Ovary (tissue), 3 donors: ENCODE measurements around the gene SPARC.

Experiments used
- EP300 ChIP-seq: sonication (generic); formaldehyde crosslinking; IDR thresholded peaks from one replicate; pipeline ENCODE4 v1.6.1; 2017; ENCODE audit warnings: antibody characterized with exemption
- POLR2A ChIP-seq: fragments of 450-650 bp; IDR thresholded peaks from one replicate; pipeline ENCODE4 v1.6.1; 2017; ENCODE audit warnings: antibody characterized with exemption, mild to moderate bottlenecking, moderate library complexity
- TF ChIP-seq, protein P1 (sequence below), 3 donors: fragments of 450-650 bp in 2 of 3; fragments of 200-600 bp in 1 of 3; IDR thresholded peaks; one replicate each; pipeline versions ENCODE4 v1.5.1 to v1.8.0; 2016 to 2022; ENCODE audit warnings: antibody characterized with exemption in 3 of 3, mild to moderate bottlenecking in 1 of 3
- donor health status: DM: no; HTN: no; CAD: no.

GRCh38 chr5:151638619-151639018, 48.1 kb downstream of the SPARC start:
- TF ChIP-seq EP300 (no peak), POLR2A (no peak)
- TF ChIP-seq, protein P1, sequence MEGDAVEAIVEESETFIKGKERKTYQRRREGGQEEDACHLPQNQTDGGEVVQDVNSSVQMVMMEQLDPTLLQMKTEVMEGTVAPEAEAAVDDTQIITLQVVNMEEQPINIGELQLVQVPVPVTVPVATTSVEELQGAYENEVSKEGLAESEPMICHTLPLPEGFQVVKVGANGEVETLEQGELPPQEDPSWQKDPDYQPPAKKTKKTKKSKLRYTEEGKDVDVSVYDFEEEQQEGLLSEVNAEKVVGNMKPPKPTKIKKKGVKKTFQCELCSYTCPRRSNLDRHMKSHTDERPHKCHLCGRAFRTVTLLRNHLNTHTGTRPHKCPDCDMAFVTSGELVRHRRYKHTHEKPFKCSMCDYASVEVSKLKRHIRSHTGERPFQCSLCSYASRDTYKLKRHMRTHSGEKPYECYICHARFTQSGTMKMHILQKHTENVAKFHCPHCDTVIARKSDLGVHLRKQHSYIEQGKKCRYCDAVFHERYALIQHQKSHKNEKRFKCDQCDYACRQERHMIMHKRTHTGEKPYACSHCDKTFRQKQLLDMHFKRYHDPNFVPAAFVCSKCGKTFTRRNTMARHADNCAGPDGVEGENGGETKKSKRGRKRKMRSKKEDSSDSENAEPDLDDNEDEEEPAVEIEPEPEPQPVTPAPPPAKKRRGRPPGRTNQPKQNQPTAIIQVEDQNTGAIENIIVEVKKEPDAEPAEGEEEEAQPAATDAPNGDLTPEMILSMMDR (IDR thresholded peaks at IDR 0.05), result no peak
